Adrenal gland (tissue), 5 donors: ENCODE results near the gene RNF112.

ENCODE experiments used
- POLR2A ChIP-seq, 2 donors: fragments of 450-650 bp; IDR thresholded peaks; one replicate each; pipeline ENCODE4 v1.6.1; 2017; ENCODE audit warnings: antibody characterized with exemption in 2 of 2, mild to moderate bottlenecking in 2 of 2, moderate library complexity in 1 of 2
- TF ChIP-seq, protein P1 (sequence below), 6 experiments: fragments of 450-650 bp in 4 of 6; fragments of 200-600 bp in 2 of 6; sonication (generic) in 1 of 6; IDR thresholded peaks; 1 replicate in 5 of 6; 2 replicates in 1 of 6; pipeline versions ENCODE4 v1.5.1 to v1.8.0; 2016 to 2021; ENCODE audit warnings: antibody characterized with exemption in 6 of 6, mild to moderate bottlenecking in 2 of 6, moderate library complexity in 1 of 6
- donor health status: DM: no; HTN: no; CAD: no.

DNA sequence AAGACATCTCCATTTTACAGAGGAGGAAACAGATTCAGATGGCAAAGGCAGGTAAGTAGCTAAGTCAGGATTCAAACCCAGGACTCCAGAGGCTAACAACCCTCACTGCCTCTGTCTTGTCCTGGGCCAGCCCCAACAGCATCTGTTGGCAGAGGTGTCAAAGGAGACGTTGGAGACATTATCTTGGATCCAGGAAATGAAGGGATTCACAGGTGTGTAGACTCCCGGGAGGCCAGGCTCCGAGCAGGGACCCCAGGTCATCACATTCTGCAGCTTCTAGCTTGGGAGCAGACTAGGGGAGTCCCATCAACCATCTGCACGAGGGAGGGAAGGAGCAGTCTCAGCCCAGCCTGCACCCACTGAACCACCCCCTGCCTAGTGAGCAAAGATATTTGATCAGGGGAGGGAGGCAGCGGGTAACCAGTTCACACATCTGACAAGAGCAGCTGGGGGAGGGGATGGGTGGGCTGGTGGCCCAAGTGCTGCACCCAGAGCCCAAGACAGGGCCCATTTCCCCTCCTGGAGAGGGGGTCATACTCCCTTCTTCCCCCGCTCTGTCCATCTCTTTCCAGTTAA, 47.5 kb upstream of the RNF112 start:
- no peak for TF ChIP-seq POLR2A (IDR thresholded peaks at IDR 0.05)
- TF ChIP-seq, protein P1, sequence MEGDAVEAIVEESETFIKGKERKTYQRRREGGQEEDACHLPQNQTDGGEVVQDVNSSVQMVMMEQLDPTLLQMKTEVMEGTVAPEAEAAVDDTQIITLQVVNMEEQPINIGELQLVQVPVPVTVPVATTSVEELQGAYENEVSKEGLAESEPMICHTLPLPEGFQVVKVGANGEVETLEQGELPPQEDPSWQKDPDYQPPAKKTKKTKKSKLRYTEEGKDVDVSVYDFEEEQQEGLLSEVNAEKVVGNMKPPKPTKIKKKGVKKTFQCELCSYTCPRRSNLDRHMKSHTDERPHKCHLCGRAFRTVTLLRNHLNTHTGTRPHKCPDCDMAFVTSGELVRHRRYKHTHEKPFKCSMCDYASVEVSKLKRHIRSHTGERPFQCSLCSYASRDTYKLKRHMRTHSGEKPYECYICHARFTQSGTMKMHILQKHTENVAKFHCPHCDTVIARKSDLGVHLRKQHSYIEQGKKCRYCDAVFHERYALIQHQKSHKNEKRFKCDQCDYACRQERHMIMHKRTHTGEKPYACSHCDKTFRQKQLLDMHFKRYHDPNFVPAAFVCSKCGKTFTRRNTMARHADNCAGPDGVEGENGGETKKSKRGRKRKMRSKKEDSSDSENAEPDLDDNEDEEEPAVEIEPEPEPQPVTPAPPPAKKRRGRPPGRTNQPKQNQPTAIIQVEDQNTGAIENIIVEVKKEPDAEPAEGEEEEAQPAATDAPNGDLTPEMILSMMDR (IDR thresholded peaks at IDR 0.05) = no peak
